WI38 (cell line): ENCODE data around the gene PIP5K1C.

ENCODE experiments used
- H3K4me3 ChIP-seq: 2 replicates; pipeline ENCODE4 v1.5.1; 2011; ENCODE audit warnings: low read depth, mild to moderate bottlenecking, control low read depth, low read length
- CTCF ChIP-seq: IDR thresholded peaks from 2 replicates; pipeline ENCODE4 v1.5.1; 2012; ENCODE audit warnings: low read depth, mild to moderate bottlenecking, control low read depth, low read length

Gene PIP5K1C

GRCh38 chr19:3708207-3708931, 8.1 kb upstream of the PIP5K1C start, which contains the start of gene TJP3:
Gene TJP3, plus strand, starts transcription at chr19:3708384. Its CDS starts 20,049 bp downstream, at chr19:3728433.
- no peak within 1 kb of the TSS for H3K4me3 ChIP-seq
- no peak for TF ChIP-seq CTCF

- no peak overlapping the region for H3K4me3 ChIP-seq
- TF ChIP-seq CTCF, result no peak
Measured at GRCh38 chr19:3707868-3708206, 7.6 kb upstream of the PIP5K1C start.

- no peak for TF ChIP-seq CTCF
- H3K4me3 ChIP-seq, result no peak overlapping the region
Measured at GRCh38 chr19:3701200-3701599, 932 bp upstream of the PIP5K1C start.

GRCh38 chr19:3699741-3700241, 477 bp downstream of the PIP5K1C start:
- no peak for TF ChIP-seq CTCF
- H3K4me3 ChIP-seq, result peak overlapping the region; percentile 86

- no peak for TF ChIP-seq CTCF
- peak overlapping the region; percentile 86 for H3K4me3 ChIP-seq
Measured at GRCh38 chr19:3698974-3699740, 1.1 kb downstream of the PIP5K1C start.

- H3K4me3 ChIP-seq, result peak overlapping the region; percentile 86
- TF ChIP-seq CTCF, result no peak
Measured at GRCh38 chr19:3698386-3698950, 1.8 kb downstream of the PIP5K1C start.
